Activated T-cell treated with anti-CD3 and anti-CD28 coated beads, Interleukin-2, amount 50 U/mL, for 4 hours (primary cell): Measurements from ENCODE around the gene CYBB. TPM values are rescaled to one million over a fixed set of nuclear protein-coding genes. Genes with fewer than 3 reads are reported as not detected.

Experiments
- ATAC-seq, 2 donors: fragments of 200-7000 bp; cut with Tn5 transposase; one replicate each; pipeline ENCODE4 v1.10.0; 2021
- DNase-seq: peaks from one replicate; pipeline ENCODE4 v3.0.0-alpha.2; 2020
- H3K27me3 Mint-ChIP-seq: one replicate; pipeline ENCODE4 v1.8.0; 2021; ENCODE audit warnings: low read depth, mixed read lengths
- H3K36me3 Mint-ChIP-seq: one replicate; pipeline ENCODE4 v1.8.0; 2022; ENCODE audit warnings: mixed read lengths; ENCODE audit not compliant: insufficient read depth
- H3K4me1 Mint-ChIP-seq: one replicate; pipeline ENCODE4 v1.8.0; 2021; ENCODE audit warnings: low read depth, mixed read lengths
- H3K4me3 Mint-ChIP-seq: one replicate; pipeline ENCODE4 v1.8.0; 2021; ENCODE audit warnings: mild to moderate bottlenecking, moderate library complexity, mixed read lengths
- H3K9me3 Mint-ChIP-seq: one replicate; pipeline ENCODE4 v1.8.0; 2021; ENCODE audit warnings: mixed read lengths
- total RNA-seq, 3 donors: library from RNA; stranded (reverse); gene quantifications; one replicate each; pipeline ENCODE4 v1.2.1, GENCODE V29; 2021

The CYBB gene
- total RNA-seq, 3 donors from 2014 or later: 1.1 to 3.5 (median 1.2) TPM

GRCh38 chrX:37802028-37802427, 22.2 kb downstream of the CYBB start:
- Mint-ChIP-seq H3K9me3 (no peaks in the 10 kb centered on the region), H3K4me3 (no peak overlapping the region), H3K36me3 (no peaks in the 10 kb centered on the region), H3K4me1 (peaks cover under 1% of the 10 kb centered on the region), H3K27me3 (no peaks in the 10 kb centered on the region)
- ATAC-seq (no peak), DNase-seq (no peak)

- Mint-ChIP-seq H3K36me3 (no peaks in the 10 kb centered on the region), H3K9me3 (no peaks in the 10 kb centered on the region), H3K27me3 (no peaks in the 10 kb centered on the region), H3K4me1 (no peaks in the 10 kb centered on the region), H3K4me3 (no peak overlapping the region)
- ATAC-seq (no peak), DNase-seq (no peak)
These were observed 23.2 kb downstream of the CYBB start for GRCh38 chrX:37803057-37803456.

- Mint-ChIP-seq H3K4me1 (peaks cover 7% of the 10 kb centered on the region), H3K36me3 (no peaks in the 10 kb centered on the region), H3K27me3 (no peaks in the 10 kb centered on the region), H3K9me3 (no peaks in the 10 kb centered on the region), H3K4me3 (no peak overlapping the region)
- DNase-seq: no peak
- no peak for ATAC-seq
These were observed 30.1 kb downstream of the CYBB start for GRCh38 chrX:37809970-37810369.

- Mint-ChIP-seq H3K4me3 (no peak overlapping the region), H3K36me3 (no peaks in the 10 kb centered on the region), H3K4me1 (peaks cover 7% of the 10 kb centered on the region), H3K27me3 (peaks cover 3% of the 10 kb centered on the region), H3K9me3 (no peaks in the 10 kb centered on the region)
- no peak for DNase-seq
- ATAC-seq: no peak
These were observed 32.3 kb downstream of the CYBB start for GRCh38 chrX:37812110-37812509.

- H3K36me3 Mint-ChIP-seq: no peaks in the 10 kb centered on the region
- H3K27me3 Mint-ChIP-seq: peaks cover 3% of the 10 kb centered on the region
- H3K4me1 Mint-ChIP-seq: peaks cover 7% of the 10 kb centered on the region
- H3K9me3 Mint-ChIP-seq: no peaks in the 10 kb centered on the region
- H3K4me3 Mint-ChIP-seq: no peak overlapping the region
- ATAC-seq (peak in 1 of 2 donors; percentile 35), DNase-seq (no peak)
These were observed 33.7 kb downstream of the CYBB start for GRCh38 chrX:37813570-37813969.

- peaks cover 7% of the 10 kb centered on the region for H3K4me1 Mint-ChIP-seq
- peaks cover 3% of the 10 kb centered on the region for H3K27me3 Mint-ChIP-seq
- no peaks in the 10 kb centered on the region for H3K9me3 Mint-ChIP-seq
- no peaks in the 10 kb centered on the region for H3K36me3 Mint-ChIP-seq
- ATAC-seq: no peak
- no peak overlapping the region for H3K4me3 Mint-ChIP-seq
- DNase-seq: no peak
These were observed 35.5 kb downstream of the CYBB start for GRCh38 chrX:37815366-37815765.

- no peak overlapping the region for H3K4me3 Mint-ChIP-seq
- no peak for ATAC-seq
- no peaks in the 10 kb centered on the region for H3K9me3 Mint-ChIP-seq
- peaks cover 7% of the 10 kb centered on the region for H3K4me1 Mint-ChIP-seq
- no peaks in the 10 kb centered on the region for H3K36me3 Mint-ChIP-seq
- H3K27me3 Mint-ChIP-seq: peaks cover 3% of the 10 kb centered on the region
- DNase-seq: no peak
These were observed 36.9 kb downstream of the CYBB start for GRCh38 chrX:37816766-37817165.

- ATAC-seq (no peak), DNase-seq (no peak)
- Mint-ChIP-seq H3K4me3 (no peak overlapping the region), H3K4me1 (peaks cover 3% of the 10 kb centered on the region), H3K9me3 (no peaks in the 10 kb centered on the region), H3K36me3 (no peaks in the 10 kb centered on the region), H3K27me3 (peaks cover 3% of the 10 kb centered on the region)
These were observed 37.3 kb downstream of the CYBB start for GRCh38 chrX:37817176-37817575.

GRCh38 chrX:37817579-37817978, 37.7 kb downstream of the CYBB start:
- Mint-ChIP-seq H3K4me3 (no peak overlapping the region), H3K27me3 (peaks cover 3% of the 10 kb centered on the region), H3K4me1 (no peaks in the 10 kb centered on the region), H3K36me3 (no peaks in the 10 kb centered on the region), H3K9me3 (no peaks in the 10 kb centered on the region)
- no peak for ATAC-seq
- no peak for DNase-seq

- H3K4me3 Mint-ChIP-seq: no peak overlapping the region
- H3K36me3 Mint-ChIP-seq: no peaks in the 10 kb centered on the region
- ATAC-seq (no peak), DNase-seq (no peak)
- H3K4me1 Mint-ChIP-seq: no peaks in the 10 kb centered on the region
- peaks cover 3% of the 10 kb centered on the region for H3K27me3 Mint-ChIP-seq
- no peaks in the 10 kb centered on the region for H3K9me3 Mint-ChIP-seq
These were observed 38.2 kb downstream of the CYBB start for GRCh38 chrX:37818031-37818430.

GRCh38 chrX:37820646-37821045, 40.8 kb downstream of the CYBB start:
- no peak for DNase-seq
- Mint-ChIP-seq H3K4me3 (no peak overlapping the region), H3K4me1 (peaks cover 13% of the 10 kb centered on the region), H3K36me3 (no peaks in the 10 kb centered on the region), H3K27me3 (peaks cover 3% of the 10 kb centered on the region), H3K9me3 (no peaks in the 10 kb centered on the region)
- no peak for ATAC-seq

- Mint-ChIP-seq H3K36me3 (no peaks in the 10 kb centered on the region), H3K4me1 (peaks cover 20% of the 10 kb centered on the region), H3K27me3 (no peaks in the 10 kb centered on the region), H3K4me3 (no peak overlapping the region), H3K9me3 (no peaks in the 10 kb centered on the region)
- ATAC-seq (no peak), DNase-seq (no peak)
These were observed 44.8 kb downstream of the CYBB start for GRCh38 chrX:37824491-37825214.

- Mint-ChIP-seq H3K36me3 (no peaks in the 10 kb centered on the region), H3K27me3 (no peaks in the 10 kb centered on the region), H3K9me3 (no peaks in the 10 kb centered on the region), H3K4me1 (peaks cover 25% of the 10 kb centered on the region), H3K4me3 (no peak overlapping the region)
- DNase-seq (peak; percentile 41), ATAC-seq (peak in 1 of 2 donors; percentile 50)
These were observed 45.5 kb downstream of the CYBB start for GRCh38 chrX:37825215-37825842.

- H3K36me3 Mint-ChIP-seq: no peaks in the 10 kb centered on the region
- H3K4me3 Mint-ChIP-seq: no peak overlapping the region
- DNase-seq (no peak), ATAC-seq (no peak)
- no peaks in the 10 kb centered on the region for H3K9me3 Mint-ChIP-seq
- H3K27me3 Mint-ChIP-seq: no peaks in the 10 kb centered on the region
- H3K4me1 Mint-ChIP-seq: peaks cover 18% of the 10 kb centered on the region
These were observed 49.9 kb downstream of the CYBB start for GRCh38 chrX:37829721-37830120.

- Mint-ChIP-seq H3K9me3 (no peaks in the 10 kb centered on the region), H3K4me1 (peaks cover 12% of the 10 kb centered on the region), H3K36me3 (no peaks in the 10 kb centered on the region), H3K4me3 (no peak overlapping the region), H3K27me3 (no peaks in the 10 kb centered on the region)
- DNase-seq (no peak), ATAC-seq (no peak)
These were observed 50.5 kb downstream of the CYBB start for GRCh38 chrX:37830371-37830770.
